Gastroesophageal sphincter (tissue), 4 donors: ENCODE measurements around the gene APP. TPM values are rescaled to one million over a fixed set of nuclear protein-coding genes. Genes with fewer than 3 reads are reported as not detected.

Source experiments
- ATAC-seq: fragments of 150-250 bp; one replicate; pipeline ENCODE4 v1.9.1; 2016; ENCODE audit warnings: mild to moderate bottlenecking, moderate library complexity
- H3K27ac ChIP-seq, 4 donors: fragments of 200-600 bp; sonication (generic) in 3 of 4; 1 replicate in 3 of 4; 2 replicates in 1 of 4; pipeline ENCODE4 v1.5.1; 2016 to 2019
- H3K27me3 ChIP-seq: fragments of 200-600 bp; sonication (generic); one replicate; pipeline ENCODE4 v1.5.1; 2019
- H3K36me3 ChIP-seq, 2 donors: fragments of 200-600 bp; sonication (generic); one replicate each; pipeline ENCODE4 v1.5.1; 2019; ENCODE audit warnings: control low read depth in 1 of 2
- H3K4me1 ChIP-seq, 3 donors: fragments of 200-600 bp; sonication (generic); 1 replicate in 2 of 3; 2 replicates in 1 of 3; pipeline ENCODE4 v1.5.1; 2016 to 2019; ENCODE audit warnings: control low read depth in 2 of 3
- H3K4me3 ChIP-seq, 2 donors: fragments of 200-600 bp; sonication (generic); one replicate each; pipeline ENCODE4 v1.5.1; 2019; ENCODE audit warnings: mild to moderate bottlenecking in 1 of 2, moderate library complexity in 1 of 2
- H3K9me3 ChIP-seq, 3 donors: fragments of 200-600 bp; sonication (generic); one replicate each; pipeline ENCODE4 v1.5.1; 2017 to 2019; ENCODE audit warnings: control low read depth in 2 of 3
- CTCF ChIP-seq, 4 experiments: fragments of 200-600 bp in 2 of 4; fragments of 450-650 bp in 2 of 4; sonication (generic) in 1 of 4; IDR thresholded peaks; one replicate each; pipeline ENCODE4 v1.5.1; 2017 to 2019; ENCODE audit warnings: antibody characterized with exemption in 4 of 4, mild to moderate bottlenecking in 2 of 4, moderate library complexity in 2 of 4
- EP300 ChIP-seq: sonication (generic); formaldehyde crosslinking; IDR thresholded peaks from one replicate; pipeline ENCODE4 v1.6.1; 2017; ENCODE audit warnings: antibody characterized with exemption, mild to moderate bottlenecking
- POLR2A ChIP-seq, 2 donors: fragments of 450-650 bp; IDR thresholded peaks; one replicate each; pipeline ENCODE4 v1.6.1; 2017; ENCODE audit warnings: antibody characterized with exemption in 2 of 2, mild to moderate bottlenecking in 2 of 2, moderate library complexity in 1 of 2
- POLR2AphosphoS5 ChIP-seq: sonication (generic); formaldehyde crosslinking; IDR thresholded peaks from one replicate; pipeline ENCODE4 v1.6.1; 2017; ENCODE audit warnings: antibody characterized with exemption
- WGBS, 2 donors: methylation state at CpG; one replicate each; pipeline ENCODE4 v1.1.5; 2018; ENCODE audit warnings: low coverage in 1 of 2; 5-methylcytosine and 5-hydroxymethylcytosine counted together
- total RNA-seq, 4 donors: library from RNA; depleted of rRNA; stranded (reverse); fragments of >200 nt; gene quantifications; one replicate each; pipeline ENCODE4 v1.1.0, GENCODE V29; 2016

The APP gene
- total RNA-seq, 4 donors from 2014 or later: 282 to 724 (median 545) TPM

DNA sequence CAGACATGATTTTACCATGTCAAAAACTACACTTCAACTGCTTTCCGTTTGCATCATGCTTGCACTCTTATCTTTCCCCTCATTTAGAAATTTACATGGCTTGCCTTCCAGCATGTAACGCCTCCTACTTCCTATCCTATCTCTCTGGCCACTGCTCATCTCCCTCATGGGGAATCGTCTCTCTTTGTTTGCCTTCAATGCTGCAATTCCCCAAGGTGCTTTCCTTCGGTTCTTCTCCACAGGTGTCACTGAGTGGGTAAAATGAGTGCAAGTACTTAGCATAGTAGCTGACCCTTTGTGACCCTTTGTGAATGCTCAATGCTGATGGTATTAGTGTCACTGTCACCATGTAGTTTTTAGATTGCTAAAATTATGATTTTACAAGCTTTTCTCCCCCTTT lies 63.1 kb downstream of the APP start:
- Histone ChIP-seq H3K27ac (no peak overlapping the region), H3K4me3 (no peak overlapping the region), H3K36me3 (peaks cover 0 to 11% of the 10 kb centered on the region in 2 donors), H3K27me3 (no peaks in the 10 kb centered on the region), H3K4me1 (peaks cover 0 to 21% (median 6%) of the 10 kb centered on the region in 3 donors), H3K9me3 (no peaks in the 10 kb centered on the region)
- no peak for ATAC-seq
- TF ChIP-seq EP300 (no peak), POLR2AphosphoS5 (no peak), POLR2A (IDR thresholded peaks at IDR 0.05) (no peak), CTCF (IDR thresholded peaks at IDR 0.05) (no peak)
- WGBS, 2 donors: 68 to 84% methylated on average over 3 to 4 of the region's 4 CpGs

DNA sequence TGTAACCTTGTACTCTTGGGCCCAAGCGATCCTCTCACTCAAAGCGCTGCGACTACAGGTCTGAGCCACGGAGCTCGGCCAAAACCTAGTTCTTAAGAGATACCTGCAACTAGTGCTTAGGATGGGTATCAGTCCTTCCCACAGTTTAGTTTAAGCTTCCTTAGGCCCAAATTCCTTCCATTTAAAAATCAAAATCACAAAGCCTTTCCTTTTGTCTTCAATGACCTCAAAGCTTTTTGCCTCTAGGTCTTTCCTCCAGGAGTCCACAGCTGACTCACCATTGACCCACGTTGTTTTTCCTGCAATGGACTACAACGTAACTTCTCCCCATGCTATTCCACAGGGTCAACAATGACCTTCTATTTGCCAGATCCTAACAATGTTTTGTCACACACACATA lies 64.0 kb downstream of the APP start:
- no peak for ATAC-seq
- H3K27me3 ChIP-seq: no peaks in the 10 kb centered on the region
- peaks cover 0 to 14% (median 3%) of the 10 kb centered on the region in 3 donors for H3K4me1 ChIP-seq
- 88 to 90% methylated on average over 5 to 7 of the region's 7 CpGs for WGBS, 2 donors
- H3K36me3 ChIP-seq: peaks cover 0 to 11% of the 10 kb centered on the region in 2 donors
- TF ChIP-seq EP300 (no peak), POLR2AphosphoS5 (no peak), POLR2A (IDR thresholded peaks at IDR 0.05) (no peak), CTCF (IDR thresholded peaks at IDR 0.05) (no peak)
- H3K9me3 ChIP-seq: no peaks in the 10 kb centered on the region
- no peak overlapping the region for H3K4me3 ChIP-seq
- no peak overlapping the region for H3K27ac ChIP-seq

DNA sequence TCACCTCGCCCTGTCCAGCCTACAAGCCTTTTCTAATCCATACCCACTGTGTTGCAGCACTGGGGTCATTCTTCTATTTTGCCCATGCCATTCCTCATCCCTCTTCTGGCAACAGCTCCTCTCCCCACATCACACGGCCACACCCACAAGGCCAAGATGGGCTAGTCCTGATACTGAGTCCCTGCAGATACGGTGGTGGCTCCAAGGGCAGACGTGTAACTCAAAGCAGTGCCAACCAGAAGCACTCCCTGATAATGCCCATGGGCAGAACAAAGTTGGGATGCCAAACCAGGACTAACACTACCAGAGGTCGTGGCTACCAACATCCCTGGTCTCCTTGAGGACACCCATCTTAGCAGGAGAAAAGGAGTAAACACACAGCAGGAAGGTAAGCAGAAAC lies 64.8 kb downstream of the APP start:
- TF ChIP-seq EP300 (no peak), CTCF (IDR thresholded peaks at IDR 0.05) (no peak), POLR2A (IDR thresholded peaks at IDR 0.05) (no peak), POLR2AphosphoS5 (no peak)
- Histone ChIP-seq H3K9me3 (no peaks in the 10 kb centered on the region), H3K4me1 (peaks cover 0 to 8% (median 0%) of the 10 kb centered on the region in 3 donors), H3K36me3 (peaks cover 0 to 11% of the 10 kb centered on the region in 2 donors), H3K4me3 (no peak overlapping the region), H3K27me3 (no peaks in the 10 kb centered on the region), H3K27ac (no peak overlapping the region)
- ATAC-seq: no peak
- WGBS, 2 donors: 100% methylated on average over 1 to 2 of the region's 5 CpGs

GRCh38 chr21:26100573-26100972 lies 70.0 kb downstream of the APP start:
- Histone ChIP-seq H3K4me3 (no peak overlapping the region), H3K27me3 (no peaks in the 10 kb centered on the region), H3K27ac (no peak overlapping the region), H3K9me3 (no peaks in the 10 kb centered on the region), H3K36me3 (no peaks in the 10 kb centered on the region), H3K4me1 (peaks cover 0 to 20% (median 0%) of the 10 kb centered on the region in 3 donors)
- ATAC-seq: no peak
- WGBS, 2 donors: 83 to 88% methylated on average over 2 of the region's 2 CpGs
- TF ChIP-seq EP300: no peak
- TF ChIP-seq POLR2A (IDR thresholded peaks at IDR 0.05): no peak
- no peak for TF ChIP-seq POLR2AphosphoS5
- TF ChIP-seq CTCF (IDR thresholded peaks at IDR 0.05): no peak

- no peak for TF ChIP-seq EP300
- TF ChIP-seq POLR2A (IDR thresholded peaks at IDR 0.05): no peak
- no peak for TF ChIP-seq POLR2AphosphoS5
- TF ChIP-seq CTCF (IDR thresholded peaks at IDR 0.05): no peak
- 69 to 78% methylated on average over 7 of the region's 7 CpGs for WGBS, 2 donors
- H3K27ac ChIP-seq: no peak overlapping the region
- H3K4me1 ChIP-seq: peaks cover 0 to 20% (median 0%) of the 10 kb centered on the region in 3 donors
- H3K4me3 ChIP-seq: no peak overlapping the region
- H3K27me3 ChIP-seq: no peaks in the 10 kb centered on the region
- no peaks in the 10 kb centered on the region for H3K36me3 ChIP-seq
- no peak for ATAC-seq
- H3K9me3 ChIP-seq: no peaks in the 10 kb centered on the region
Observed at GRCh38 chr21:26099610-26100219, 70.9 kb downstream of the APP start.
